ENCODE measurements around the gene EIF4E2. TPM values are rescaled to one million over a fixed set of nuclear protein-coding genes. Genes with fewer than 3 reads are reported as not detected.
A peak's percentile ranks its signal among the peaks of the same experiment; 100 is the strongest.
"Not testable (repeated sequence)": the region's sequence is repeated elsewhere in the genome, so short reads cannot be mapped to it uniquely, and the experiment has no call there.

Gene EIF4E2
- total RNA-seq, 1 donor from 2014 or later = 39.0 TPM

- ATAC-seq = no peak
- no peak for DNase-seq (ENCODE audit: missing footprints)
- intact Hi-C loops (cut with DNase I) = loop anchor here (5.0 kb wide), 2 partner anchors 73 to 613 kb away; no protein-coding TSS in a partner anchor
Observed at GRCh38 chr2:232520489-232520888, 30.0 kb upstream of the EIF4E2 start.

GRCh38 chr2:232521098-232521497, 29.4 kb upstream of the EIF4E2 start:
- ATAC-seq (no peak), DNase-seq (ENCODE audit: missing footprints) (no peak)
- intact Hi-C loops (cut with DNase I) = loop anchor here (5.0 kb wide), 2 partner anchors 74 to 614 kb away; no protein-coding TSS in a partner anchor

GRCh38 chr2:232521959-232522622, 28.4 kb upstream of the EIF4E2 start:
- DNase-seq (ENCODE audit: missing footprints) (peak; percentile 87), ATAC-seq (peak; percentile 39)
- intact Hi-C loops (cut with DNase I) = loop anchor here (5.0 kb wide), 2 partner anchors 75 to 615 kb away; no protein-coding TSS in a partner anchor

DNA sequence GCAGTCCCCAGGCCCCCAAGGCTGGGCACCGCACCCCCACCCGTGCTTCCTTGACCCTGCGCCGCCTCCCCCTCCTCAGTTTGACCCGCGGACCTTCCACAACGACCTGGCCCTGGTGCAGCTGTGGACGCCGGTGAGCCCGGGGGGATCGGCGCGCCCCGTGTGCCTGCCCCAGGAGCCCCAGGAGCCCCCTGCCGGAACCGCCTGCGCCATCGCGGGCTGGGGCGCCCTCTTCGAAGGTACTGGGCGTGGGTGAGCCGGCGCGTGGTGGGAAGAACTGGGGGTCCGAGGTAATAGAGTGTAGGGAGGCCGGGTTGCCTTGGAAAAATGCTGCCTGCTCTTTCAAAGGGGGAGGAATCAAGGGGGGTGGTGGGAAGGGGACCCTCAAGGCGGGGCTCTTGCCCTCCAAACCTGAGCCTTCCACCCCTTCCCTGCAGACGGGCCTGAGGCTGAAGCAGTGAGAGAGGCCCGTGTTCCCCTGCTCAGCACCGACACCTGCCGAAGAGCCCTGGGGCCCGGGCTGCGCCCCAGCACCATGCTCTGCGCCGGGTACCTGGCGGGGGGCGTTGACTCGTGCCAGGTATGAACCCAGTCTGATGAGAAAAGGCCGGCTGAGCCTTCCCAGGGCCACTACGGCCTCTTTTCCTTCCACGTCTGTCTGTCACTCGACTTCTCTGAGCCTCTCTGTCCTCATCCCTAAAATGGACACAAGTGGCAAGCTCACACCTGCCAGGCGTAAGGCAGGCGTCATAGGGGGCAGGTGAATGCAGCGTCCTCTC, 27.7 kb upstream of the EIF4E2 start:
- DNase-seq (ENCODE audit: missing footprints) (no peak), ATAC-seq (no peak)
- intact Hi-C loops (cut with DNase I) = loop anchor here (5.0 kb wide), 2 partner anchors 76 to 616 kb away; no protein-coding TSS in a partner anchor

DNA sequence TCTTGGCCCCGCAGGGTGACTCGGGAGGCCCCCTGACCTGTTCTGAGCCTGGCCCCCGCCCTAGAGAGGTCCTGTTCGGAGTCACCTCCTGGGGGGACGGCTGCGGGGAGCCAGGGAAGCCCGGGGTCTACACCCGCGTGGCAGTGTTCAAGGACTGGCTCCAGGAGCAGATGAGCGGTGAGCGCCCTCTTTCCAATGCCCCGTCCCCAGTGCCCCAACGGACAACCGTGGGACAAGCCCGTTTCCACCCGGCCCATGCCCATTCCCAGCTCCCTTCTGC, 27.1 kb upstream of the EIF4E2 start:
- no peak for ATAC-seq
- no peak for DNase-seq (ENCODE audit: missing footprints)
- intact Hi-C loops (cut with DNase I) = loop anchor here (5.0 kb wide), 2 partner anchors 76 to 616 kb away; no protein-coding TSS in a partner anchor

GRCh38 chr2:232523682-232524597, 26.5 kb upstream of the EIF4E2 start:
- intact Hi-C loops (cut with DNase I) = loop anchor here (5.0 kb wide), 2 partner anchors 77 to 617 kb away; no protein-coding TSS in a partner anchor
- DNase-seq (ENCODE audit: missing footprints) = peak; percentile 57

GRCh38 chr2:232524771-232525170, 25.7 kb upstream of the EIF4E2 start:
- no peak for ATAC-seq
- peak; percentile 21 for DNase-seq (ENCODE audit: missing footprints)

More at GRCh38 chr2:232523682-232524597, 26.5 kb upstream of the EIF4E2 start:
- peak; percentile 26 for ATAC-seq

DNA sequence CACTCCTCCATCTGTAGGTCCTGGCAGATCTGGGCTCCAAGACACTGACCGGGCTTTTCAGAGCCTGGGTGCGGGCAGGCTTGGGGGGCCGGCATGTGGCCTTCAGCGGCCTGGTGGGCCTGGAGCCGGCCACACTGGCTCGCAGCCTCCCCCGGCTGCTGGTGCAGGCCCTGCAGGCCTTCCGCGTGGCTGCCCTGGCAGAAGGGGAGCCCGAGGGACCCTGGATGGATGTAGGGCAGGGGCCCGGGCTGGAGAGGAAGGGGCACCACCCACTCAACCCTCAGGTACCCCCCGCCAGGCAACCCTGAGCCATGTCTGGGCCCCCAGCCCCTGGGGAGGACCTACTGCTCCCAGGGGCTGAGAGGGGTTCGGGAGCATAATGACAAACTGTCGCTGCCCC, 25.3 kb upstream of the EIF4E2 start:
- no peak for ATAC-seq
- peak; percentile 25 for DNase-seq (ENCODE audit: missing footprints)
- intact Hi-C loops (cut with DNase I) = no loop called here

More at GRCh38 chr2:232524771-232525170, 25.7 kb upstream of the EIF4E2 start:
- intact Hi-C loops (cut with DNase I) = loop anchor here (5.0 kb wide), 2 partner anchors 77 to 617 kb away; no protein-coding TSS in a partner anchor

DNA sequence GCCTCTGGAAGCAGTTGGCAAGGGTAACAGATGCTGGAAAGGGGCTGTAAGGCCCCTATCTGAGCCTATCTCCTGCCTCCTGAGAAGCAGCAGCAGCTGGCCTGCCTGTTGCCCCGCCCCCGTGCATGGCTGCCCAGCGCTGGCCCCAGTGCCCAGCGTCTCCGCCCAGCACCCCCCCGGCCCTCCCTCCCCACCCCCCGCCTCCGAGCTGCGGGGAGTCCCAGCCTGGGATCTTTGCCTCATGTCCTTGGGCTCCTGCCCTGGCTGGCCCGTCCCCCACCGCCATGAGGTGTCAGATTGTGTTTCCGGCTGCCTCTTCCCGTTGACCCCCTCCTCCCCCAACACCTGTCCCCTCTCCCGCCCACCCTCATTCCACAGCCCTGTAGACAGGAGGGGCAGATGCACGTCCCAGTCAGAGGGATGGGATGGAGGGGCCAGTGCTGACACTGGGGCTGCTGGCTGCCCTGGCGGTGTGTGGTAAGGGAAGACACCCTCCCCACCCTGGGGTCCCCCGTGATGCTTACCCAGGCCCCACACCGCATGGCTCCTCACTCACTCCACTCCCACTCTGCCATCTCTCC, 24.6 kb upstream of the EIF4E2 start, which contains the start of gene CHRND:
Gene CHRND (plus strand): TSS at position 370 of the 581 bp plus-strand sequence. CDS start 56 bp downstream, at position 426.
- intact Hi-C loops (cut with DNase I) = no loop called here

DNA sequence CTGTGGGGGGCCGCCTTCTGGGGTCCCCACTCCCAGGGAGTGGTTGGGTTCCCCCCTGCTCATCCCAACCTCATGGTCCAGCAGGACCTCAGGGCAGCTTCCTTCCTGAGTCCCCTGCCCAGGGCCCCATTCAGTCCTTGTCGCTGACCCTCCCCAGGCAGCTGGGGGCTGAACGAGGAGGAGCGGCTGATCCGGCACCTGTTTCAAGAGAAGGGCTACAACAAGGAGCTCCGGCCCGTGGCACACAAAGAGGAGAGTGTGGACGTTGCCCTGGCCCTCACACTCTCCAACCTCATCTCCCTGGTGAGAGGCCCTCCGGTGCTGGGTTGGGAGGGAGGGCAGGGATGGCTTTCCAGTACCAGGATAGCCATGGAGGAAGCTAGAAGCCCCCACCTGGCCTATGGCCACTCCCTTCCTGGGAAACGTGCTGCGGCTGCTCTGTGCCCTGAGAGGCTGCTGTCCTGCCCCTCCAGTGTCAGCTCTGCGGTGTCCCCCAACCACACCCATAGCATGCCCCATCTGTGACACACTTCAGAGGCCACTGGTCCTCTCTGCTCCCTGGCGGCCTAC, 24.0 kb upstream of the EIF4E2 start:
- DNase-seq (ENCODE audit: missing footprints) (peak; percentile 60), ATAC-seq (no peak)
- intact Hi-C loops (cut with DNase I) = no loop called here

More for the DNA sequence above, 24.6 kb upstream of the EIF4E2 start, which contains the start of gene CHRND:
- DNase-seq (ENCODE audit: missing footprints) (peak; percentile 61), ATAC-seq (peak; percentile 53)

DNA sequence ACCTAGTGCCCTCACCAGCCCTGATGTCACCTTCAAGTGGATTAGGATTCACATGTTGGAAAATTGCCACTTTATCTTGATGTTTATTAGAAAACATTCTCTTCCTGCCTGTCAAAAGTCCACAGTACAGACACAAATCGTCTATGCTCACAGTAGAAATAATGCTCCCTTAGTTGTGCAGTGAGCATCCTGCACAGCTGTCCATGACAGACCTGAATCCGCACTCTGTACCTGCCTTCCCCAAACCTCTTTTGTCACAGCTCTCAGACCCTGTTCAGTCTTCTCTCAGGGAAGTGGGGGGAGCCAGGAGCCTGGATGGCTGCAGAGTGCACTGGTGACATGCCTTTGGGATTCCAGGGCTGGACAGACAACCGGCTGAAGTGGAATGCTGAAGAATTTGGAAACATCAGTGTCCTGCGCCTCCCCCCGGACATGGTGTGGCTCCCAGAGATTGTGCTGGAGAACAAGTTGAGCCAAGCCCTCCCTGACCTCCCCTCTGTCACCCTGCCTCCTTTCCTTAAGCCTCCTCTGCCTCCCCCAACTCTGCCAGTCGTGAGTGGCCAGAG, 22.5 kb upstream of the EIF4E2 start:
- ATAC-seq (no peak), DNase-seq (ENCODE audit: missing footprints) (peak; percentile 22)
- intact Hi-C loops (cut with DNase I) = no loop called here

DNA sequence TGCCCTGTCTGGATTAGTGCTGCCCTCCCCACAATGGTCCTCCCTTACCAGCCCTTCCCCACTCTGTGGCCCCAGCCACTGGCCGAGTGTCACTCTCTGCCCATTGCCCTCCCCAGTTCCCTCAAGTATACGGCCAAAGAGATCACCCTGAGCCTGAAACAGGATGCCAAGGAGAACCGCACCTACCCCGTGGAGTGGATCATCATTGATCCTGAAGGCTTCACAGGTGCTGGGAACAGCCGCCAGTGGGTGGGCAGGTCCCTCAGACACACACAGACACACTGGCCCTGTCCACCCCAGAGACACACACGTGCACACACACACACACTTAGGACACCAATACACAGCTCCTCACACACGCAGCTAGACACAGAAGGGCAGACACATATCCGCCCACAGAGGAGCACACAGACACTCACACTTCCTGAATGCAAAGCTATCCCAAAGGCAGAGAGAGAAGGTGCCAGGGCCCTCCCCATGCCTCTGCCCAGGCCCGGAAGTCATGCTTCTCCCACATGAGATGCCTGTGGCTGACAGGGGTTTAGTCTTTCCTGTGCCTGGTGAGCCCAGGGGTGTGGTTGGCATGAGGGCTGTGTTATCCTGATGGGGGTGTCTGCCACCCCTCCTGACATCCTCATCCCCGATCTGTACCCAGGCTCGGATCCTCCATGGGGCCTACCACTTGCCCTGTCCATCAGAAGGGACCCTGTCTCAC, 21.6 kb upstream of the EIF4E2 start:
- intact Hi-C loops (cut with DNase I) = no loop called here
- ATAC-seq (no peak), DNase-seq (ENCODE audit: missing footprints) (peak; percentile 62)

DNA sequence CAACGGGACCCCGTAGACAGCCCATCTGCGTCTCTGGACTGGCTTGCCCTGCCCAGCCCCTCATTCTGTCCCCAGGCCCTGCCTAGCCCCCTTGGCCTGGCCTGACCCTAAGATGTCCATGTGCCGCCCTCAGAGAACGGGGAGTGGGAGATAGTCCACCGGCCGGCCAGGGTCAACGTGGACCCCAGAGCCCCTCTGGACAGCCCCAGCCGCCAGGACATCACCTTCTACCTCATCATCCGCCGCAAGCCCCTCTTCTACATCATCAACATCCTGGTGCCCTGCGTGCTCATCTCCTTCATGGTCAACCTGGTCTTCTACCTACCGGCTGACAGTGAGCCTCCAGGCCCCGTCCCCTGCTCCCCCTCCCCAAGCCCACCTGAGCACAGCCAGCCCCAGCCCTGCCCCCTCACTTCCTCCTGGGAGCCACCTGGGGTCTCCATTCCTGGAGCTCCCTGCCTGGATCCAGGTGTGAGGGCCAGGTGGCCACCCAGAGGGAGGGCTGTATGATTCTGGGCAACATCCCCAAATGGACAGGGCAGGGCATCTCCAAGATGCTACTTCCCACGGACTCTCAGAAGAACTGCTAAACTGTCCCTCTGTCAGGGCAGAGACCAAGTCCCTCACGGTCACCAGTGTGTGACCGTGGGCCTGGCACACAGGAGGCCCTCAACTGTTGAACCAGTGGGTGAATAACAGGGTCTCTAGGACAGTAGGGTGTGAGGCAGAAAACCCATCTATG, 20.5 kb upstream of the EIF4E2 start:
- ATAC-seq = no peak
- peak; percentile 53 for DNase-seq (ENCODE audit: missing footprints)
- intact Hi-C loops (cut with DNase I) = no loop called here

DNA sequence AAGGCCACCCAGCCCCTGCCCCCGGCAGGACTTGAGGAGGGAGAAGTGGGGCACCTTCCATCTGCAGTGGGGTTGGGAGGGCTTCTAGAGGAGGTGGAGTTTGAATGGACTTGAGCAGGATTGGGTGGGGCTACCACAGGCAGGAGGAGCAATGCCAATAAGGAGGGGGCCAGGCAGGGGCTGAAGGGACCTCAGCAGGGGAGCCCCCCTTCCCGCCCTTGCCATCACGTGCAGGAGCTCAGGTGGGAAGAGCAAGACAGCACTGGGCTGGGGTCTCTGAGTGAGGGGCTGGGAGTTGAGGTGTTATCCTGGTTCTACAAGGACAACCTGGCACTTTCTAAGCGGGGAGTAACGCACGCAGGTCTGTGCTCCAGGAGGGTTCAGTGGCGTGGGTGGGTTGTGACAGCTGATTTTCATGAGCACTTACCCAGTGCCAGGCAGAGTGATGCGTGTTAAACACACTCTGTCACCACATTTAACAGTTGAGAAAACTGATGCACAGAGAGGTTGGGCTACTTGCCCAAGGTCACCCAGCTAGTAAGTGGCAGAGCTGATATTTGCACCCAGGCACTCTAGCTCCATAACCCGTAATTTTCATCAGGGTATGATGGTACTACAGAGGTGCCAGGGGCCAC, 19.7 kb upstream of the EIF4E2 start:
- intact Hi-C loops (cut with DNase I) = no loop called here
- no peak for ATAC-seq
- peak; percentile 53 for DNase-seq (ENCODE audit: missing footprints)

DNA sequence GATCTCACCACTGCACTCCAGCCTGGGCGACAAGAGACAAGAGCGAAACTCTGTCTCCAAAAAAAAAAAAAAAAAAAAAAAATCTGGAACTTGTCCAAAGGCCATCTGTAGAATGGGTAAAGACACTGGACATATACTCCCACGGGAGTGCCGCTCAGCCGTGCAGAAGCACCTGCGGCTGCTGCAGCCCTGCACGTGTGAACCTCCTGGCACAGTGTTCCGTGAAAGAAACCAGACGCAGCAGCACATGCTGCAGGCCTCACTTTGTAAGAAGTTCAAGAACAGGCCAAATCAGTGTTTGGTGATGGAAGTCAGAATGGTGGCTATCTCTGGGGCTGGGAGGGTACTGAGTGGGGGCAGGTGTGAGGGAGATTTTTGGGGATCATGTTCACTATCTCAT, 18.1 kb upstream of the EIF4E2 start:
- peak; percentile 70 for DNase-seq (ENCODE audit: missing footprints)
- intact Hi-C loops (cut with DNase I) = no loop called here
- peak; percentile 59 for ATAC-seq

- ATAC-seq; intact Hi-C loops (cut with DNase I): not testable (repeated sequence)
- peak; percentile 33 for DNase-seq (ENCODE audit: missing footprints)
Observed at GRCh38 chr2:232532821-232533220, 17.7 kb upstream of the EIF4E2 start.
